ENCODE results near the gene PRR14L. TPM values are rescaled to one million over a fixed set of nuclear protein-coding genes. Genes with fewer than 3 reads are reported as not detected.
A peak's percentile ranks its signal among the peaks of the same experiment; 100 is the strongest.
"Not testable (repeated sequence)": the region's sequence is repeated elsewhere in the genome, so short reads cannot be mapped to it uniquely, and the experiment has no call there.

Gene PRR14L
- 10 to 100 TPM; 45.5 to 46.8 TPM for total RNA-seq

DNA sequence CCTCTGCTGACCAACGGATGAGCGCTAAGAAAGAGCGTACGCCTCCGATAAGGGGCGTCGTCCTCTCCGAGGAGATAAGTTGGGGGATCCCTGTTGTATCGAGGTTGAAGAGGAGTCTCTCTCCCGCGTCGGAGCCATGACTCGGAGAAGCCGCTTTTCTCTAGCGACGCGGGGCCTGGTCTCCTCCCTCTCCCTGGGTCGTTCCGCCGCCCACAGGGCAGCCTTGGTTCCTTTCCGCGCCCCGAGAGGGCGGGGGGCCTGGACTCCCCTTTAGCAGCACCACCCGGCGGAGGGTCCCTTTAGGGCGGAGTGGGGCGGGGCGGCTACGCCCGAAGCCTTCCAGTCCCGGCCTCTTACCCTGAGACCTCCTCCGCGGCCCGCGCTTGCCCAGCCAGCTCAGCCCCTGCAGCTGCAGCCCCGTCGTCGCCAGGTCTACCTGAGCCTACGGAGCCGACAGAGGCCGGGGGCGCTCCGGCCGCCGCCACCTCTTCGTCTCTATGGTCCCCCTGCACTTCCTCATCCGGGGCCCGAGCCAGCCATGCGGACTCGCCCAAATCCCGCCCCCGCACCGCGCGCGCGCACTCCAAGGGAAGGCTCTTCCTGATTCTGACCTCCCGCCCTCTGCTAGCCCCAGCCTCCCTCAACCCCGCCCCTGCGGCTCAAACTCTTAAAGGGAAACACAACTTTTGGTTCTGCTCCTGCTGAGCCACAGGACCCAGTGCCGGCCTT, at the start of gene PRR14L:
PRR14L (minus strand) TSS at position 497 of the 729 bp plus-strand sequence. CDS start 11,272 bp downstream, outside the sequence.
- Mint-ChIP-seq H3K36me3 (ENCODE audit: insufficient read depth in 2 of 2) (peaks cover 4 to 8% of the 10 kb centered on the region in 2 donors), H3K9me3 (no peaks in the 10 kb centered on the region), H3K27me3 (ENCODE audit: low read depth) (no peaks in the 10 kb centered on the region), H3K4me3 (peak within 1 kb of the TSS; percentile 88 to 95), H3K27ac (peak within 1 kb of the TSS; percentile 84), H3K4me1 (ENCODE audit: low read depth) (peaks cover 53% of the 10 kb centered on the region)
- ATAC-seq (replicated peaks in 1 of 2) (peak; percentile 75 to 79), DNase-seq (peak; percentile 99 to 100)

DNA sequence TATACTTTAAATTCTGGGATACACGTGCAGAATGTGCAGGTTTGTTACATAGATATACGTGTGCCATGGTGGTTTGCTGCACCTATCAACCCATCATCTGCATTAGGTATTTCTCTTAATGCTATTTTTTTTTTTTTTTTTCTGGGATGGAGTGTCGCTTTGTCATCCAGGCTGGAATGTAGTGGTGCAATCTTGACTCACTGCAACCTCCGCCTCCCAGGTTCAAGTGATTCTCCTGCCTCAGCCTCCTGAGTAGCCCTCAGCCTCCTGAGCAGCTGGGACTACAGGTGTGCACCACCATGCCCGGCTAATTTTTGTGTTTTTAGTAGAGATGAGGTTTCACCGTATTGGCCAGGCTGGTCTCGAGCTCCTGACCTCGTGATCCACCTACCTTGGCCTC, 49.4 kb upstream of the PRR14L start:
- ATAC-seq (replicated peaks in 1 of 2); H3K4me1 Mint-ChIP-seq (ENCODE audit: low read depth); DNase-seq; H3K27me3 Mint-ChIP-seq (ENCODE audit: low read depth); H3K9me3 Mint-ChIP-seq; H3K4me3 Mint-ChIP-seq; H3K27ac Mint-ChIP-seq: not testable (repeated sequence)
- H3K36me3 Mint-ChIP-seq (ENCODE audit: insufficient read depth in 2 of 2): peaks cover 6 to 14% of the 10 kb centered on the region in 2 donors

GRCh38 chr22:31790240-31790639, 40.3 kb upstream of the PRR14L start:
- no peak for ATAC-seq (replicated peaks in 1 of 2)
- Mint-ChIP-seq H3K27me3 (ENCODE audit: low read depth) (no peaks in the 10 kb centered on the region), H3K9me3 (no peaks in the 10 kb centered on the region), H3K27ac (no peak overlapping the region), H3K4me3 (no peak overlapping the region), H3K4me1 (ENCODE audit: low read depth) (peaks cover 7% of the 10 kb centered on the region), H3K36me3 (ENCODE audit: insufficient read depth in 2 of 2) (peaks cover 0 to 16% of the 10 kb centered on the region in 2 donors)
- DNase-seq: no peak

- no peak overlapping the region for H3K27ac Mint-ChIP-seq
- ATAC-seq (replicated peaks in 1 of 2): no peak
- H3K36me3 Mint-ChIP-seq (ENCODE audit: insufficient read depth in 2 of 2): peaks cover 0 to 16% of the 10 kb centered on the region in 2 donors
- no peak overlapping the region for H3K4me3 Mint-ChIP-seq
- H3K27me3 Mint-ChIP-seq (ENCODE audit: low read depth): no peaks in the 10 kb centered on the region
- H3K4me1 Mint-ChIP-seq (ENCODE audit: low read depth): peaks cover 7% of the 10 kb centered on the region
- H3K9me3 Mint-ChIP-seq: no peaks in the 10 kb centered on the region
- DNase-seq: no peak
These were observed 39.9 kb upstream of the PRR14L start for GRCh38 chr22:31789803-31790202.

GRCh38 chr22:31776231-31776630, 26.3 kb upstream of the PRR14L start:
- H3K9me3 Mint-ChIP-seq: no peaks in the 10 kb centered on the region
- no peaks in the 10 kb centered on the region for H3K27me3 Mint-ChIP-seq (ENCODE audit: low read depth)
- H3K4me1 Mint-ChIP-seq (ENCODE audit: low read depth): no peaks in the 10 kb centered on the region
- no peak for DNase-seq
- ATAC-seq (replicated peaks in 1 of 2): no peak
- H3K4me3 Mint-ChIP-seq: no peak overlapping the region
- peaks cover 5 to 16% of the 10 kb centered on the region in 2 donors for H3K36me3 Mint-ChIP-seq (ENCODE audit: insufficient read depth in 2 of 2)
- H3K27ac Mint-ChIP-seq: no peak overlapping the region

- Mint-ChIP-seq H3K9me3 (no peaks in the 10 kb centered on the region), H3K36me3 (ENCODE audit: insufficient read depth in 2 of 2) (peaks cover 2 to 15% of the 10 kb centered on the region in 2 donors), H3K4me3 (no peak overlapping the region), H3K27ac (no peak overlapping the region), H3K4me1 (ENCODE audit: low read depth) (peaks cover 14% of the 10 kb centered on the region), H3K27me3 (ENCODE audit: low read depth) (no peaks in the 10 kb centered on the region)
- DNase-seq (no peak), ATAC-seq (replicated peaks in 1 of 2) (no peak)
These were observed 23.5 kb upstream of the PRR14L start for GRCh38 chr22:31773416-31773815.

DNA sequence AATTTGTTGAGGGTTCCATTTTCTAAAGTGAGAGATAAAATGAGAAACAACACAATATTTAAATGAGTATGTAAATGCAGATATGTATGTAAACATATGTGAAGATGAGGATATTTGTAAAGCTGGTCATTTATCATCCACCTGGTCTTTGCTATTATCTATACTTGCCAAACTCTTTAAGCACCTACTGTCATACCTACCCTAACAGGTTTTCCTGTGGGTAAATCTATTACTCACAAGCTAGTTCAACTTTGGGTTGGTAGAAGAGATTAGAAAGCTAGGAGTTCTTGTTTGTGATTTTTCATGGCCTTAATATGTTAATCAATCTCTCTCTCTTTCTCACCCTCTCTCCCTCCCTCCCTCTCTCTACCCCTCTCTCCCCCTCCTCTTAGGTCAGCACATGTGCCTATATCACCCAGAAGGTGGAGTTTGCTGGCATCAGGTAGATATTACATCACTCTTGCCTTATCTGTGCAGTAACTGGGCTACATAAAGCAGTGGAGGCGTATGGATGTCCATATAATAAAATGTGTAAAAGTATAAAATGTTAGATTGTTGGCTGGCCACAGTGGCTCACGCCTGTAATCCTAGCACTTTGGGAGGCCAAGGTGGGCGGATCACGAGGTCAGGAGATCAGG, 18.6 kb upstream of the PRR14L start:
- Mint-ChIP-seq H3K27me3 (ENCODE audit: low read depth) (no peaks in the 10 kb centered on the region), H3K9me3 (no peaks in the 10 kb centered on the region), H3K27ac (peak overlapping the region; percentile 60), H3K4me3 (peak overlapping the region; percentile 32 to 56), H3K4me1 (ENCODE audit: low read depth) (peaks cover 22% of the 10 kb centered on the region), H3K36me3 (ENCODE audit: insufficient read depth in 2 of 2) (peaks cover 2 to 24% of the 10 kb centered on the region in 2 donors)
- ATAC-seq (replicated peaks in 1 of 2) (peak; percentile 72 to 89), DNase-seq (no peak)

GRCh38 chr22:31764785-31765184, 14.9 kb upstream of the PRR14L start:
- DNase-seq (no peak), ATAC-seq (replicated peaks in 1 of 2) (no peak)
- H3K4me1 Mint-ChIP-seq (ENCODE audit: low read depth): peaks cover 22% of the 10 kb centered on the region
- no peak overlapping the region for H3K27ac Mint-ChIP-seq
- H3K36me3 Mint-ChIP-seq (ENCODE audit: insufficient read depth in 2 of 2): peaks cover 5 to 29% of the 10 kb centered on the region in 2 donors
- no peaks in the 10 kb centered on the region for H3K27me3 Mint-ChIP-seq (ENCODE audit: low read depth)
- H3K9me3 Mint-ChIP-seq: no peaks in the 10 kb centered on the region
- no peak overlapping the region for H3K4me3 Mint-ChIP-seq

DNA sequence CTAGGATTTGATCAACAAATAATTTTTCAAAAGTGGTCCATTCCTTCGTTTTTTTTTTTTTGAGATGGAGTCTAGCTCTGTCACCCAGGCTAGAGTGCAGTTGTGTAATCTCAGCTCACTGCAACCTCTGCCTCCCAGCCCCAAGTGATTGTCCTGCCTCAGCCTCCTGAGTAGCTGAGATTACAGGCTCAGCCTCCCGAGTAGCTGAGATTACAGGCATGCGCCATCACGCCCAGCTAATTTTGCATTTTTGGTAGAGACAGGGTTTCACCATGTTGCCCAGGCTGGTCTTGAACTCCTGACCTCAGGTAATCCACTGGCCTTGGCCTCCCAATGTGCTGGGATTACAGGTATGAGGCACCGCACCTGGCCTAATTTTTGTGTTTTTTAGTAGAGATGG, 8.9 kb upstream of the PRR14L start:
- H3K36me3 Mint-ChIP-seq (ENCODE audit: insufficient read depth in 2 of 2); H3K27ac Mint-ChIP-seq: not testable (repeated sequence)

DNA sequence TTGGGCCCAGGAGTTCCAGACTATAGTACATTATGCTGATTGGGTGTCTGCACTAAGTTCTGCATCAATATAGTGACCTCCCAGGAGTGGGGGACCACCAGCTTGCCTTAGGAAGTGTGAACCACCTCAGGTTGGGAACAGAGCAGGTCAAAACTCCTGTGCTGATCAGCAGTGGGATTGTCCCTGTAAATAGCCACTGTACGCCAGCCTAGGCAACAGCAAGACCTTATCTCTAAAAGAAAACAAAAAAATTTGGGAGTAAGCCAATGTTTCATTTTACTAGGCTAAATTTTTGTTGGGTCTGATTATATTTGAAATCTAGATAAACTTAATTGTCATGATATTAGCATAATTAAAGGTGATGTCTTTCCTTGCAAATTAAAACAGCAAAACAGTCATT, 7.3 kb upstream of the PRR14L start:
- Mint-ChIP-seq H3K4me1 (ENCODE audit: low read depth) (peaks cover 26% of the 10 kb centered on the region), H3K27me3 (ENCODE audit: low read depth) (no peaks in the 10 kb centered on the region), H3K36me3 (ENCODE audit: insufficient read depth in 2 of 2) (peaks cover 5 to 6% of the 10 kb centered on the region in 2 donors), H3K27ac (no peak overlapping the region), H3K9me3 (no peaks in the 10 kb centered on the region), H3K4me3 (no peak overlapping the region)
- ATAC-seq (replicated peaks in 1 of 2) (no peak), DNase-seq (no peak)

More for the DNA sequence above, 8.9 kb upstream of the PRR14L start:
- not testable (repeated sequence) for H3K27me3 Mint-ChIP-seq (ENCODE audit: low read depth); H3K9me3 Mint-ChIP-seq; DNase-seq; H3K4me3 Mint-ChIP-seq; ATAC-seq (replicated peaks in 1 of 2)
- peaks cover 17% of the 10 kb centered on the region for H3K4me1 Mint-ChIP-seq (ENCODE audit: low read depth)

DNA sequence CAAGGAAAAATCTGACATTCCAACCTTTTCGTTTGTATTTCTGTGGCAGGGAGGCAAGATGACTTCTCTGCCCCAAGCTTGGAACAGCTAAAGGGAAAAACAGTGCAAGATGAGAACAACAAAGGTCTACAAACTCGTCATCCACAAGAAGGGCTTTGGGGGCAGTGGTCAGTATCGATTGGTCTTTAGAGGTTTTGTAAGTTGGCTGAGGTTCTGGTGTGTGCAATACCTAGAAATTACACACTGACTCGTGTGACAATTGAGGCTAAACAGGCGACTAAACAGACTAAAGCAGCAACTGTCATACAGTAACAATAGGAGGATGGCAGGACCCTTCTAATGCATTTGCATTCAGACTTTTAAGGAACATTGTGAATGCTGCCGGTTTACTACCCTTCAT, 4.9 kb upstream of the PRR14L start:
- Mint-ChIP-seq H3K4me3 (peak overlapping the region; percentile 87 to 93), H3K27me3 (ENCODE audit: low read depth) (no peaks in the 10 kb centered on the region), H3K36me3 (ENCODE audit: insufficient read depth in 2 of 2) (peaks cover 0 to 4% of the 10 kb centered on the region in 2 donors), H3K4me1 (ENCODE audit: low read depth) (peaks cover 36% of the 10 kb centered on the region), H3K27ac (peak overlapping the region; percentile 84), H3K9me3 (no peaks in the 10 kb centered on the region)
- ATAC-seq (replicated peaks in 1 of 2): no peak
- no peak for DNase-seq

DNA sequence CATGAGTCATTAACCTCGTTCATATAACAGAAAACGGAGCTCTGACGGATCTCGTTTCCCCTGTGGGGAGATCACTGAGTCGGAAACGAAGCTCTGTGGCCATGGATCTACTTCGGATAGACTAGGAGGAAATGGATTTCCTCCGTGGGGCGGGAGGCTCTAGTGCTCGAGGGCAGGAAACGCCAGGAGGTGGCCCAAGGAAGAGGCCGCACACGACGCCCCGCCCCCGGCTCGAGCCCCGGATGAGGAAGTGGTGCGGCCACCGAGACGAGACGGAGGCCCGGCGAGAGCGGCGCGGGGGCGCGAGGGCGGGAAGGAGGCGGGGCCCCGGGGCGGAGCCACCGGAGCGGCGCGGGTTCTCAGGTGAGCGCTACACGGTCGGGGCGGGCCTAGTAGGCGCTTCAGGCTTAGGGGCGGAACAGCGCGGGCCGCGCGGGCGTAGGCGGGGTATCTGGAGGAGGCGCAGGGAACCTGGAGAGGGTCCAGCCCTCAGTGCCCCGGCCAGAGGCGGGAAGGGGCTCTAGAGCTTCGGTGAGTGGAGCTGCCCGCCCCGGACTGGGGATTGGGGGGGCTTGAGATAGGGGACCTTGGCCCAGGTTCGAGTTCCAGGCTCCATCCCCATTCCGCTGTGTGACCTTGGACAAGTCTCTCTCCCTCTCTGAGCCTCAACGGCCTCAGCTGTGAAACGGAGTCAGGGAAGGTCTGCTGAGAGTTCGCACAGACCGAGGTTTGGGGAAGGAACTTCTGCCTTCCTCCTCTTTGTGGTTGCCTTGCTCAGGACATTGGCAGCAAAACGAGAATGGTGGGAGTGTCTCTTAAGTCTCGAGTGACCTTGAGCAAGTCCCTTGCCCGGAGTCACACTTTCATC, 3.9 kb upstream of the PRR14L start, which contains the start of gene DEPDC5:
DEPDC5 (plus strand) TSS at position 386 of the 868 bp plus-strand sequence. CDS start 903 bp downstream, outside the sequence.
- Mint-ChIP-seq H3K27me3 (ENCODE audit: low read depth) (no peaks in the 10 kb centered on the region), H3K4me3 (peak within 1 kb of the TSS; percentile 87 to 93), H3K36me3 (ENCODE audit: insufficient read depth in 2 of 2) (peaks cover 3 to 4% of the 10 kb centered on the region in 2 donors), H3K9me3 (no peaks in the 10 kb centered on the region), H3K4me1 (ENCODE audit: low read depth) (peaks cover 40% of the 10 kb centered on the region), H3K27ac (peak within 1 kb of the TSS; percentile 84)
- ATAC-seq (replicated peaks in 1 of 2): peak; percentile 83 to 84
- DNase-seq: peak; percentile 97 to 100

Measured in activated T-cell treated with anti-CD3 and anti-CD28 coated beads, Interleukin-2, amount 50 U/mL, for 72 hours (primary cell).